ENCODE results near the gene CBY1. TPM values are rescaled to one million over a fixed set of nuclear protein-coding genes. Genes with fewer than 3 reads are reported as not detected.
"Not testable (repeated sequence)": the region's sequence is repeated elsewhere in the genome, so short reads cannot be mapped to it uniquely, and the experiment has no call there.

CBY1 gene
- total and polyA plus RNA-seq, 8 donors: 1.8 to 43.6 (median 27.6) TPM

- H3K4me3 ChIP-seq: no peak overlapping the region
- 62 to 77% (median 66%) methylated on average over 3 of the region's 3 CpGs for WGBS, 5 donors
- H3K9me3 ChIP-seq: no peaks in the 10 kb centered on the region
- no peaks in the 10 kb centered on the region for H3K27me3 ChIP-seq
- no peak for DNase-seq
- H3K27ac ChIP-seq: no peak overlapping the region
- intact Hi-C loops (cut with DNase I; ENCODE audit: low total_unique reads): no loop called here
- no peaks in the 10 kb centered on the region for H3K4me1 ChIP-seq
- H3K36me3 ChIP-seq: peaks cover 0 to 4% (median 0%) of the 10 kb centered on the region in 4 donors
- TF ChIP-seq CTCF (IDR thresholded peaks at IDR 0.05): no peak
- TF ChIP-seq POLR2A (IDR thresholded peaks at IDR 0.05): no peak
- TF ChIP-seq POLR2AphosphoS5 (IDR thresholded peaks at IDR 0.05): no peak
- no peak for TF ChIP-seq EP300 (IDR thresholded peaks at IDR 0.05)
Measured at GRCh38 chr22:38638728-38639127, 17.7 kb upstream of the CBY1 start.

GRCh38 chr22:38641476-38642040 lies 14.9 kb upstream of the CBY1 start:
- 89 to 95% (median 93%) methylated on average over 13 of the region's 13 CpGs for WGBS, 5 donors
- intact Hi-C loops (cut with DNase I; ENCODE audit: low total_unique reads): no loop called here
- TF ChIP-seq POLR2AphosphoS5 (IDR thresholded peaks at IDR 0.05) (no peak), POLR2A (IDR thresholded peaks at IDR 0.05) (no peak), EP300 (IDR thresholded peaks at IDR 0.05) (no peak), CTCF (IDR thresholded peaks at IDR 0.05) (no peak)

GRCh38 chr22:38644245-38644644 lies 12.2 kb upstream of the CBY1 start:
- H3K27me3 ChIP-seq; DNase-seq; H3K27ac ChIP-seq; H3K9me3 ChIP-seq; H3K36me3 ChIP-seq; H3K4me3 ChIP-seq; intact Hi-C loops (cut with DNase I; ENCODE audit: low total_unique reads); H3K4me1 ChIP-seq: not testable (repeated sequence)
- 81 to 96% (median 92%) methylated on average over 4 to 5 of the region's 5 CpGs for WGBS, 5 donors

More at GRCh38 chr22:38641476-38642040, 14.9 kb upstream of the CBY1 start:
- no peak for DNase-seq
- no peaks in the 10 kb centered on the region for H3K36me3 ChIP-seq
- no peaks in the 10 kb centered on the region for H3K9me3 ChIP-seq
- H3K27me3 ChIP-seq: no peaks in the 10 kb centered on the region
- no peaks in the 10 kb centered on the region for H3K4me1 ChIP-seq
- no peak overlapping the region for H3K27ac ChIP-seq
- H3K4me3 ChIP-seq: no peak overlapping the region

- no peaks in the 10 kb centered on the region for H3K36me3 ChIP-seq
- intact Hi-C loops (cut with DNase I; ENCODE audit: low total_unique reads): no loop called here
- no peaks in the 10 kb centered on the region for H3K4me1 ChIP-seq
- H3K27me3 ChIP-seq: no peaks in the 10 kb centered on the region
- 88 to 93% (median 93%) methylated on average over 6 of the region's 6 CpGs for WGBS, 5 donors
- no peak for DNase-seq
- TF ChIP-seq CTCF (IDR thresholded peaks at IDR 0.05) (no peak), POLR2A (IDR thresholded peaks at IDR 0.05) (no peak), POLR2AphosphoS5 (IDR thresholded peaks at IDR 0.05) (no peak), EP300 (IDR thresholded peaks at IDR 0.05) (no peak)
- H3K27ac ChIP-seq: no peak overlapping the region
- no peaks in the 10 kb centered on the region for H3K9me3 ChIP-seq
- H3K4me3 ChIP-seq: no peak overlapping the region
Measured at GRCh38 chr22:38645430-38645829, 11.0 kb upstream of the CBY1 start.

GRCh38 chr22:38649841-38650522 lies 6.5 kb upstream of the CBY1 start:
- TF ChIP-seq EP300 (IDR thresholded peaks at IDR 0.05) (no peak), CTCF (IDR thresholded peaks at IDR 0.05) (no peak), POLR2A (IDR thresholded peaks at IDR 0.05) (no peak), POLR2AphosphoS5 (IDR thresholded peaks at IDR 0.05) (no peak)
- Histone ChIP-seq H3K9me3 (no peaks in the 10 kb centered on the region), H3K36me3 (no peaks in the 10 kb centered on the region), H3K27ac (no peak overlapping the region), H3K27me3 (no peaks in the 10 kb centered on the region), H3K4me3 (no peak overlapping the region), H3K4me1 (no peaks in the 10 kb centered on the region)
- intact Hi-C loops (cut with DNase I; ENCODE audit: low total_unique reads): no loop called here
- no peak for DNase-seq
- 71 to 83% (median 75%) methylated on average over 5 of the region's 5 CpGs for WGBS, 5 donors
